HG03571 (cell line): Measurements from ENCODE around the gene STK17A.

Experiments
- ATAC-seq: cut with Tn5 transposase; IDR thresholded peaks from one replicate; pipeline ENCODE4 v1.9.1; 2021; ENCODE audit not compliant: unreplicated experiment

The STK17A gene

GRCh38 chr7:43630482-43630881 is 47.6 kb downstream of the STK17A start:
- ATAC-seq: no peak

GRCh38 chr7:43631559-43631958 is 48.7 kb downstream of the STK17A start:
- ATAC-seq: no peak

DNA sequence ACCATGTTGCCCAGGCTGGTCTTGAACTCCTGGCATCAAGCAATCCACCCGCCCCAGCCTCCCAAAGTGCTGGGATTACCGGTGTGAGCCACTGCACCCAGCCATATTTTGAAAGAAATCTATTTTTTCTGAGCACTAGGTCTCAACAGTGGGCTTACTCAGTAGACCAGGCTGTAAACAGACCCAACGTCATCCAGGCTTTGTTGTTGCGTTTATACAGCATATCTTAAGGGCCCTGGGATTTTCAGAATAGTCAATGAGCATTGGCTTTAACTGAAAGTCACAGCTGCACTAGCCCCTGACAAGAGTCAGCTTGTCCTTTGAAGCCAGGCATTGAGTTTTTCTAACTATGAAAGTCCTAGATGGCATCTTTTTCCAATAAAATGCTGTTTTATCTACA is 49.8 kb downstream of the STK17A start:
- no peak for ATAC-seq

DNA sequence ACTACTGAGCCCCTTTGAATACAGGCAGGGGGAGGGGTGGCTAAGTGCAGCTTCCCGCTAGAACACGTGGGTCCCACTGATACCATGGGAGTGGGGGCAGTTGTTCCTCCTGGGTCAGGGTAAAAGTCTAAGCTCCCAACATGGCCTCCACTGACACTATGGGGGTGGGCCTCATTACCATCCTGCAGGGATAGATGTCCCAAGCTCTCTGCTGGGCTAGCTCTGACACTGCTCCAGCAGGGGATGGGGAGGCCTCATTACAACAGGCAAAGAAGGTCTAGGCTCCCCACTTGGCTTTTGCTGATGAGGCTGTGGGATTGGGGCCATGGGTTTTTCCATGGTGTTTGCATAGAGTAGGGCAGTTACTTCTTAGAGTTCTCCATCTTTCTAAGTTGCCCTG is 51.5 kb downstream of the STK17A start:
- no peak for ATAC-seq

DNA sequence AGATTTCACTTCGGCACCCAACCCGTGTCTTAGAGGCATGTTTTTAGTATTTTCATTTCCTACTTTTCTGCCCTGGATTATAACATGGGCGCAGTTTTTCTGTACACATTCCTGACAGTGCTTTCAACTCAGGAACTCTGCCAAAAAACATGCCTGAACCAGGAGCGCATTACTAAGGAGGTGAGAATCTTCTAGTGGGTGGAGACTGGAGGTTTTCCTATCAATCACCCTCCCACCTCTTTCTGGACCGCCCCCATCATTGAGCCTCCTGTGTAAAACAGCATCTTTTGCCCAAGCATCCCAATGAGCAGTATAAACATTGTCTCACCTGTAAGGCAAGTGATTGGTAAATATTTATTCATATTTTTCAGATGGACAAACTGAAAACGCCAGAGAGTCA is 53.2 kb downstream of the STK17A start:
- no peak for ATAC-seq

- ATAC-seq: no peak
These were observed 54.4 kb downstream of the STK17A start for GRCh38 chr7:43637114-43637806.

GRCh38 chr7:43639858-43640491 is 57.1 kb downstream of the STK17A start:
- ATAC-seq: no peak

DNA sequence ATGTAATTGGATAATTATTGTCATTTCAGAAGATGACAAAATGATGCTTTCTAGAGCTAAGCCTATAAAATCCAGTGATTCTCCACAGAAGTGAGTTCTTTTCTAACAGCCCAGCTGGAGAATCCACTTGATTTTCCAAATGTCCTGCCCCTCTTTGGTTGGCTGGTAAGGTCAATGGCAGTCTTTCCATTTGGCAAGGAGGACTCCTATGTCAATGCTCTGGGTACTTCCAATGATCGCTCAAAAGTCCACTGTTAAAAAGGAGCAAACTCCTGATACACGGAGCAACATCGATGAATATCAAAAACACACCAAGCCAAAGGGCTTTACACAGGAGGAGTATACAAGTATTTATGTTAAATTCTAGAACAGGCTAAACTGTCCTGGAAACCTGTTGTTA is 57.8 kb downstream of the STK17A start:
- ATAC-seq: no peak

- no peak for ATAC-seq
These were observed 60.2 kb downstream of the STK17A start for GRCh38 chr7:43642897-43643630.

DNA sequence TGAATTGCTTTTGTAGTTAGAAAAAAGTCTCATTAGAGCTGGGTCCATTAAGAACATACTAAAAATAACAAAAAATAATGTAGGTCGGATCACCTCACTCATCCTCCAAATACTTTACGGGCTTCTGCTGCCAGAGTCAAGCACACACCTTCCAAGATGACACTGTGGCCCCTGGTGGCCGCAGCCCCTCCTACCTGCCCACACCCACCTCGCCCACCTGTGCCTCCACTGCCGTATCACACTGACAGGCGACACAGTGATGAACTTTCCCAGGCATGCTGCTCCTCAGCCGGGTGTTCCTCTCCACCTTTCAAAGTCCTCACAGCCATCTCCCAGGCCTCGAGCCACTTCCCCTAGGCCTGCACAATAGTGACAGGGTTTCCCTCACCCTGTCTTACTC is 60.9 kb downstream of the STK17A start:
- ATAC-seq: no peak

GRCh38 chr7:43645699-43646226 is 62.9 kb downstream of the STK17A start:
- no peak for ATAC-seq

DNA sequence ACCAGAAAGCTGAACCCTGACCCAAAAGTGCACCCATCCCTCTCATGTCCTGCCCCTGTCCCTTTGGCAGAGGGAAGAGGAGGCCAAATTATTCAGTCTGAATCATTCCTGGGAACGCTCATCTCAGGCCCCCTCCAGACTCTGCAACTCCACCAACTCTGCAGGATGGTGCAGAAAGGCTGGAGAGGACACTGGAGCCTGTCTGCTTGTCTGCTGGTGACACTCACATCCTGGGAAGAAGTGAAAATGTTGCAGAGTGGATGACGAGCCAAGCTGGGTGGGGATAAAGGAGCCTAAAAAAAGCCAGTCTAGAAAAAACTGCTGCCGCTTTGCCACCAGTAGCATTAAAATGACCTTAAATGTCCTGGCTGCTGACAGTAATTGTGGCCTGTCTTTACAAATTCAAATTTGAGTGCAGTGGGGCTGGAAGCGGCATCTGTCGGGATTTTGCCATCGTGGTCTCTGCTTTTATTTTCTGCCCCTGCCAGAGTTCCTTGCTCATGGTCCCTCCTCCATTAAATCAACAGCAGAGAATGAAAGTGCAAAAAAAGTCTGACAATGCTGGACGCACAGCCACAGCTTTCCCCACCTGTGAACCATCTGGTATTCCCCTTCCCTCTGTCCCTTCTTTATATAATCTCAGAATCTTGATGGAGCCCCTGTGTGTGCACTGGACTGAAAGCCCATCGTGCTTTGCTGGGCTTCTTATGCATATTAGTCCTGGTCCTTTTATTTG is 63.9 kb downstream of the STK17A start:
- ATAC-seq: no peak

GRCh38 chr7:43647339-43647672 is 64.4 kb downstream of the STK17A start:
- no peak for ATAC-seq

DNA sequence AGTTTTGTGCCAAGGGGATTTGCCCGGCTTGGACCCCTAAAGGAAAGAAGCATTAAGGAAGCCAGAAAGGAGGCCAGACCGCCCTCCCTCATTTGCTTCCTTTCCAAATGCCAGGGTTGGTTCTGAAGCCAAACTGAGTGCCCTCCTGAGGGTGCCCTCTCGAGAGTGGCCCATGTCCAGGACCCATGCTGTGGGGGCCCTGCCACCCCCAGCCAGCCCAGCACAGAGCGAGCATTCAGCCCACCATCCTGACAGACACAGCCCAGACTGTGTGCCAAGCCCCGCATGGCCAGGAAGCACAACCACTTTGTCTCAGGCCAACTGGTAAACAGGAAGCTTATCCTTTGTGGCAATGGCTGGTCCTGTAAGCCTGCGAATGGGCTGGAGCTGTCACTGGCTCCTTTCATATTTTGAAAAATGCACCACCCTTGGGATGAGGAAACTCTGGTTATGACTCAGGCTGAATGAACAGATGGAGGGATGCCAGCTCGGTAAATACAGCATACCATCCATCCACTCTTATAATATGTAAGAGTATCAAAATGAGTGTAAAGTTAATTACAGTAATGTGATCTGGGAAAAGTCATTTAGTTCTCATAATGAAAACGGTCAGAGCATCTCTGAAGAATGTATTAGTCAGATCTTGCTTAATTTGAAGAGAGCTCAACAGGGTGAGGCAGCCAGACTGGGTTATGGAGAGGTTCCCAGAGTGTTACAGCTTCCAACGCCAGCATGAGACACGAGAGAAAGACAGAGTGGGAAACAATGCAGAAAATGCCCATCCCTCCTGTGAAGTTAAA is 65.0 kb downstream of the STK17A start:
- ATAC-seq: no peak

GRCh38 chr7:43648473-43649406 is 65.8 kb downstream of the STK17A start:
- peak; percentile 48 for ATAC-seq

GRCh38 chr7:43649755-43650274 is 66.9 kb downstream of the STK17A start:
- ATAC-seq: peak; percentile 64

- no peak for ATAC-seq
These were observed 67.6 kb downstream of the STK17A start for GRCh38 chr7:43650457-43651052.

- ATAC-seq: no peak
These were observed 69.5 kb downstream of the STK17A start for GRCh38 chr7:43652364-43652763.

- no peak for ATAC-seq
These were observed 70.6 kb downstream of the STK17A start for GRCh38 chr7:43653466-43653865.
